ENCODE measurements around the gene PDAP1. TPM values are rescaled to one million over a fixed set of nuclear protein-coding genes. Genes with fewer than 3 reads are reported as not detected.

Gene PDAP1
- total RNA-seq, 2 donors from 2014 or later: 147 to 165 TPM

GRCh38 chr7:99373091-99374066 is 35.0 kb downstream of the PDAP1 start:
- H3K9ac ChIP-seq (ENCODE audit: extremely low read depth, low read length, poor library complexity, severe bottlenecking): peak overlapping the region; percentile 47
- peaks cover 12% of the 10 kb centered on the region for H3K27me3 Mint-ChIP-seq (ENCODE audit: insufficient read depth)
- no peak for TF ChIP-seq CTCF (conservative IDR thresholded peaks at IDR 0.05)
- peak overlapping the region; percentile 63 for H3K4me3 Mint-ChIP-seq
- no peaks in the 10 kb centered on the region for H3K4me1 Mint-ChIP-seq
- no peaks in the 10 kb centered on the region for H3K4me1 ChIP-seq (ENCODE audit: control insufficient read depth, insufficient read depth, low read length)
- peaks cover 12% of the 10 kb centered on the region for H3K36me3 Mint-ChIP-seq (ENCODE audit: low read depth)
- 89 to 90% methylated on average over 32 to 41 of the region's 41 CpGs for WGBS, 2 experiments (ENCODE audit: insufficient coverage in 1 of 2, insufficient read length in 1 of 2)
- no peaks in the 10 kb centered on the region for H3K9me3 Mint-ChIP-seq
- H3K4me3 ChIP-seq (ENCODE audit: low read length): peak overlapping the region; percentile 79
- no peak overlapping the region for H3K27ac ChIP-seq (ENCODE audit: low read depth, low read length)
- H3K27ac Mint-ChIP-seq: no peak overlapping the region
- no peaks in the 10 kb centered on the region for H3K9me3 ChIP-seq (ENCODE audit: control insufficient read depth, low read length)
- no peaks in the 10 kb centered on the region for H3K27me3 ChIP-seq (ENCODE audit: control insufficient read depth, insufficient read depth, low read length, poor library complexity, severe bottlenecking)
- no peak for DNase-seq
- peaks cover 16% of the 10 kb centered on the region for H3K36me3 ChIP-seq (ENCODE audit: control insufficient read depth, insufficient read depth, low read length)

GRCh38 chr7:99372275-99373090 is 35.9 kb downstream of the PDAP1 start:
- 87 to 89% methylated on average over 18 to 21 of the region's 21 CpGs for WGBS, 2 experiments (ENCODE audit: insufficient coverage in 1 of 2, insufficient read length in 1 of 2)
- Mint-ChIP-seq H3K27ac (no peak overlapping the region), H3K36me3 (ENCODE audit: low read depth) (peaks cover 6% of the 10 kb centered on the region), H3K27me3 (ENCODE audit: insufficient read depth) (peaks cover 12% of the 10 kb centered on the region), H3K4me1 (no peaks in the 10 kb centered on the region), H3K4me3 (peak overlapping the region; percentile 63), H3K9me3 (no peaks in the 10 kb centered on the region)
- no peak for DNase-seq
- Histone ChIP-seq H3K27ac (ENCODE audit: low read depth, low read length) (no peak overlapping the region), H3K4me1 (ENCODE audit: control insufficient read depth, insufficient read depth, low read length) (no peaks in the 10 kb centered on the region), H3K27me3 (ENCODE audit: control insufficient read depth, insufficient read depth, low read length, poor library complexity, severe bottlenecking) (no peaks in the 10 kb centered on the region), H3K9me3 (ENCODE audit: control insufficient read depth, low read length) (no peaks in the 10 kb centered on the region), H3K4me3 (ENCODE audit: low read length) (no peak overlapping the region), H3K36me3 (ENCODE audit: control insufficient read depth, insufficient read depth, low read length) (peaks cover 7% of the 10 kb centered on the region), H3K9ac (ENCODE audit: extremely low read depth, low read length, poor library complexity, severe bottlenecking) (no peak overlapping the region)
- TF ChIP-seq CTCF (conservative IDR thresholded peaks at IDR 0.05): no peak

GRCh38 chr7:99371376-99371920 is 36.9 kb downstream of the PDAP1 start:
- WGBS, 2 experiments (ENCODE audit: insufficient coverage in 1 of 2, insufficient read length in 1 of 2): 91 to 93% methylated on average over 11 of the region's 11 CpGs
- Histone ChIP-seq H3K27me3 (ENCODE audit: control insufficient read depth, insufficient read depth, low read length, poor library complexity, severe bottlenecking) (no peaks in the 10 kb centered on the region), H3K4me3 (ENCODE audit: low read length) (no peak overlapping the region), H3K4me1 (ENCODE audit: control insufficient read depth, insufficient read depth, low read length) (no peaks in the 10 kb centered on the region), H3K9me3 (ENCODE audit: control insufficient read depth, low read length) (no peaks in the 10 kb centered on the region), H3K36me3 (ENCODE audit: control insufficient read depth, insufficient read depth, low read length) (peaks cover 16% of the 10 kb centered on the region), H3K27ac (ENCODE audit: low read depth, low read length) (no peak overlapping the region), H3K9ac (ENCODE audit: extremely low read depth, low read length, poor library complexity, severe bottlenecking) (no peak overlapping the region)
- Mint-ChIP-seq H3K4me3 (no peak overlapping the region), H3K27ac (no peak overlapping the region), H3K27me3 (ENCODE audit: insufficient read depth) (peaks cover 12% of the 10 kb centered on the region), H3K36me3 (ENCODE audit: low read depth) (peaks cover 13% of the 10 kb centered on the region), H3K4me1 (no peaks in the 10 kb centered on the region), H3K9me3 (no peaks in the 10 kb centered on the region)
- no peak for DNase-seq
- TF ChIP-seq CTCF (conservative IDR thresholded peaks at IDR 0.05): no peak
